ENCODE measurements around the gene NELL1.

The NELL1 gene

DNA sequence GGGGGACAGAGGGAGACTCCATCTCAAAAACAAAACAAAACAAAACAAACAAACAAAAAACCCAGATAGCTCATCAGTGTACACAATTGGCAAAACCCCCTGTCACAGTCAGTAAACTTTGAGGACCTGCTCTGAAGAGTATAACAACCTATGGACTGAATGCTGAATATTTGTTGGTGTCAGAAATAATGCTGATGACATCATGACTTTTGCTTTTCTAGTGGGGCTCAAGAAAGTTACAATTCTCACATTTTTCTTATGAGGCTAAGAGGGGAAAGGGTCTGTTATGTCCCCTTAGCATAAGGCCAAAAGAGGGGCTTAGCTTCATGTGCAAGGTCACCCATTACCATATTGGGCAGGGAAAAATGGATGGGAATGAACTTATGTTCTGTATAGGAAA, 207.4 kb downstream of the NELL1 start:
- H3K4me1 ChIP-seq (ENCODE audit: insufficient read depth, low read length) = no peaks in the 10 kb centered on the region
- H3K36me3 ChIP-seq (ENCODE audit: insufficient read depth, low read length) = no peaks in the 10 kb centered on the region
- no peak overlapping the region for H3K9ac ChIP-seq (ENCODE audit: low read length)
- H3K27ac ChIP-seq (ENCODE audit: low read depth, low read length) = no peak overlapping the region
- no peaks in the 10 kb centered on the region for H3K27me3 ChIP-seq (ENCODE audit: control insufficient read depth in 1 of 2, insufficient read depth in 2 of 2, low read length in 2 of 2)
- no peak overlapping the region for H3K4me3 ChIP-seq (ENCODE audit: low read depth in 1 of 2, low read length in 2 of 2)
- no peaks in the 10 kb centered on the region for H3K9me3 ChIP-seq (ENCODE audit: low read length)

DNA sequence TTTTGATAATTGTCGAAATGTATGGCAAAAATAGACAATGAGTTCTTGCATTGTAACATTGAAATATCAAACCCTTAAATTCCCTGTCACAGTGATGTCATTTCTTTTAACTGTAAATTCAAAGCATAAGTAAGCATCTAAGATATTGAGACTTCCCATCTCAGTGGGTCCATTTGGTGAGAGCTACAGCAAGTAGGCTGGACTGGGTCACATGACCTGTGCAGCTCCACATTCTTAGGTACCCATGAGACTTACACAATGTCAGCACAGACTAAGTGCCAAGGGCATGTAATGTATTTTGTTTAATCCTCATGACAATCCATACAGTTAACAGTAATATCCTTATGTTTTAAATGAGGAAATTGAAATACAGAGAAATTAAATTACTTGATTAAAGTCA, 210.7 kb downstream of the NELL1 start:
- Histone ChIP-seq H3K27me3 (ENCODE audit: control insufficient read depth in 1 of 2, insufficient read depth in 2 of 2, low read length in 2 of 2) (no peaks in the 10 kb centered on the region), H3K4me3 (ENCODE audit: low read depth in 1 of 2, low read length in 2 of 2) (no peak overlapping the region)

DNA sequence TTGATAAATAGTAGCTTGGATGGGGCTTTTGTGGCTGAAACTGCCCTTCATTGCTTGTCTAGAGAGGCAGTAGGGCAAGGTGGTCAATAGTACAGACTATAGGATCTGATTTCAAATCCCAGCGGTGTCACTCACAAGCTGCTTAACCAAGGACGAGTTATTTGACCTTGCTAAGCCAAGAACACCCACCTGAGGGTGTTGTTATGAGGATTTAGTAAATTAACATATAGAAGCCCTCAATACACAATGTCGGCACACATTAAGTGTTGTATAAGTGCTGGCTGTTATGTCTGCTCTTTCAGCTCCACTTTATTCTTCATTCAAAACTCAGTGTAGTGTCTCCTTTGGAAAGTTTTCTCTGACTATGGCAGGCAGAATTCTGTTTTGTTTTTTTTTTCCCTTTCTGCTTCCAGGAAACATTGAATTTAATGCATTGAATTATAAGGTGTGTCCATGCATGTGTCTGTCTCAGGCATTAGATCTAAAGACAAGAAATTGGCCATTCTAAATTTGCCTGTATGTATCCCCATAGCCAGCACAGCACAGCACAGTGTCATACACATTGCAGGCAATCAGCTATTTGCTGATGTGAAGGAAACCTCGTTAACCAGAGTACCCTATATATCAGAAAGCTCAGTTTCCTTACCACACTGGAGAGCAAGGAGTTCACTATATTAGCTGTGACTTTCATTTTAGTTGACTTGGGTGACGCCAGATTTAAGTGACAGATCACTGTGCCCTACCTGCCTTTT, 212.1 kb downstream of the NELL1 start:
- H3K27ac ChIP-seq (ENCODE audit: low read depth, low read length) = no peak overlapping the region
- no peak overlapping the region for H3K4me3 ChIP-seq (ENCODE audit: low read depth in 1 of 2, low read length in 2 of 2)
- H3K9ac ChIP-seq (ENCODE audit: low read length) = no peak overlapping the region
- H3K36me3 ChIP-seq (ENCODE audit: insufficient read depth, low read length) = no peaks in the 10 kb centered on the region
- no peaks in the 10 kb centered on the region for H3K4me1 ChIP-seq (ENCODE audit: insufficient read depth, low read length)
- H3K27me3 ChIP-seq (ENCODE audit: control insufficient read depth in 1 of 2, insufficient read depth in 2 of 2, low read length in 2 of 2) = no peaks in the 10 kb centered on the region
- H3K9me3 ChIP-seq (ENCODE audit: low read length) = no peaks in the 10 kb centered on the region

More for the DNA sequence above, 210.7 kb downstream of the NELL1 start:
- Histone ChIP-seq H3K9me3 (ENCODE audit: low read length) (no peaks in the 10 kb centered on the region), H3K4me1 (ENCODE audit: insufficient read depth, low read length) (no peaks in the 10 kb centered on the region), H3K27ac (ENCODE audit: low read depth, low read length) (no peak overlapping the region), H3K36me3 (ENCODE audit: insufficient read depth, low read length) (no peaks in the 10 kb centered on the region), H3K9ac (ENCODE audit: low read length) (no peak overlapping the region)

DNA sequence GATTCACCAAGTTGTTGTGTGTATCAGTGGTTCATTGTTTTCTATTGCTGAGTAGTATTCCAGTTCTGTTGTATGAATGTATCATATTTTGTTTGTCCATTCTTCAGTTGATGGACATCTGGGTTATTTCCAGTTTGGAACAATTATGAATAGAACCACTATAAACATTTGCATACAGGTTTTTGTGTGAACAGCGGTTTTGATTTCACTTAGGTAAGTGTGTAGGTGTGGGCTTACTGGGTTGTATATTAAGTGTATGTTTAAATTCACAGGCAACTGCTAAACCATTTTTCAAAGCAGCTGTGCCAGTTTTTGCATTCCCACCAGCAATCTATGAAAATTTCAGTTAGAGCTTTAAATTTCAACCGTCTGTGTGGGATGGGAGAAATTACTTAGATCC, 217.8 kb downstream of the NELL1 start:
- no peak overlapping the region for H3K9ac ChIP-seq (ENCODE audit: low read length)
- no peak overlapping the region for H3K4me3 ChIP-seq (ENCODE audit: low read depth in 1 of 2, low read length in 2 of 2)
- H3K27me3 ChIP-seq (ENCODE audit: control insufficient read depth in 1 of 2, insufficient read depth in 2 of 2, low read length in 2 of 2) = no peaks in the 10 kb centered on the region
- H3K27ac ChIP-seq (ENCODE audit: low read depth, low read length) = no peak overlapping the region
- no peaks in the 10 kb centered on the region for H3K9me3 ChIP-seq (ENCODE audit: low read length)
- H3K4me1 ChIP-seq (ENCODE audit: insufficient read depth, low read length) = no peaks in the 10 kb centered on the region
- H3K36me3 ChIP-seq (ENCODE audit: insufficient read depth, low read length) = no peaks in the 10 kb centered on the region

DNA sequence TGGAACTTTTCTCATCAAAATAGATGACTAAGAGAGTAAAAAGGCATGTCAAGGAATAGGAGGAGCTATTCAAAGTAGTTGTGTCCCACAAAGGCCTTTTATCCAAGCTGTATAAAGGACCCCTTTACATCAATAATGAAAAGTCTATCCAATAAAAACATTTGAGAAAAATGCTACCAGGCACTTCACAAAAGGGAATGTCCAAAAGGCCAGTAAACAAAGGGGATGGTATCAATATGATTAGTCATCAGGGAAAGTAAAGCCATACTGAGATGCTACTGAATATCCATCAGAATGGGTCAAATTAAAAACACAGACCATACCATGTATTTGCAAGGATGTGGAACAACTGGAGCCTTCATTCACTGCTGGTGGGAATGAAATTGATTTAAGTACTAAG, 224.9 kb downstream of the NELL1 start:
- H3K36me3 ChIP-seq (ENCODE audit: insufficient read depth, low read length) = no peaks in the 10 kb centered on the region
- no peak overlapping the region for H3K9ac ChIP-seq (ENCODE audit: low read length)
- H3K9me3 ChIP-seq (ENCODE audit: low read length) = no peaks in the 10 kb centered on the region
- no peak overlapping the region for H3K27ac ChIP-seq (ENCODE audit: low read depth, low read length)
- no peaks in the 10 kb centered on the region for H3K27me3 ChIP-seq (ENCODE audit: control insufficient read depth in 1 of 2, insufficient read depth in 2 of 2, low read length in 2 of 2)
- no peaks in the 10 kb centered on the region for H3K4me1 ChIP-seq (ENCODE audit: insufficient read depth, low read length)
- H3K4me3 ChIP-seq (ENCODE audit: low read depth in 1 of 2, low read length in 2 of 2) = no peak overlapping the region

DNA sequence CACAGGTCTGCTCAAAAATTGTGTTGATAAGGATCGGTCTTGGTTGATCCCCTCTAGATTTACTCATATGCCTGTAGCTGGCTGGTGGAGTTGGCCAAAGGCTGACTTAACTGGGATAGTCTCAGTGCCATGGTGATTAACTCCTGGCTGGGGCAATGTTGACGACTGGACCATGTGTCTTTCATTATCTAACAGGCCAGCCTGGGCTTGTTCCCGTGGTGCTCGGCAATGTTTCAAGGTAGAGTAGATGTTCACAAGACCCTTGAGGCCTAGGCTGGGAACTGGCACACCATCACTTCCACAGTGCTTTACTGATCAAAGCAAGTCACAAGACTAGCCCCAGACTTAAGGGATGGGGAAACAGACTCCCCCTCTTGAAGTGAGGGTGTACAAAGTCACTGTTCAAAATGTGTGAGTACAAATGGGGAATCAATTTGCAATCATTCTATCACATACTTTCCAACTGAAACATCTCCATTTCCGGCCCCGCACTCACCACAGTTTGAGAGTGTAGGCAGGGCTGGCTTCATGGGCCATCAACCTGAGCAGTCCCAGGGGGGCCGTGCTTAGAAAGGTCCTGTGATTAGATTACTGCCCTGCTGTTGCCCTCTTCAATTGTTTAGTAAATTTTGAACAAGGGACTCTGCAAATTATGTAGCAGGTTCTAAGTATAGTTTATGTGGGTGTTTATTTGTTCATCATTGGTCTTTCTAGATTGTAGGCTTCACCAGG, 240.8 kb downstream of the NELL1 start:
- H3K9me3 ChIP-seq (ENCODE audit: low read length) = no peaks in the 10 kb centered on the region
- no peaks in the 10 kb centered on the region for H3K36me3 ChIP-seq (ENCODE audit: insufficient read depth, low read length)
- H3K4me1 ChIP-seq (ENCODE audit: insufficient read depth, low read length) = no peaks in the 10 kb centered on the region
- H3K27me3 ChIP-seq (ENCODE audit: control insufficient read depth in 1 of 2, insufficient read depth in 2 of 2, low read length in 2 of 2) = no peaks in the 10 kb centered on the region
- H3K4me3 ChIP-seq (ENCODE audit: low read depth in 1 of 2, low read length in 2 of 2) = no peak overlapping the region
- no peak overlapping the region for H3K9ac ChIP-seq (ENCODE audit: low read length)
- H3K27ac ChIP-seq (ENCODE audit: low read depth, low read length) = no peak overlapping the region

DNA sequence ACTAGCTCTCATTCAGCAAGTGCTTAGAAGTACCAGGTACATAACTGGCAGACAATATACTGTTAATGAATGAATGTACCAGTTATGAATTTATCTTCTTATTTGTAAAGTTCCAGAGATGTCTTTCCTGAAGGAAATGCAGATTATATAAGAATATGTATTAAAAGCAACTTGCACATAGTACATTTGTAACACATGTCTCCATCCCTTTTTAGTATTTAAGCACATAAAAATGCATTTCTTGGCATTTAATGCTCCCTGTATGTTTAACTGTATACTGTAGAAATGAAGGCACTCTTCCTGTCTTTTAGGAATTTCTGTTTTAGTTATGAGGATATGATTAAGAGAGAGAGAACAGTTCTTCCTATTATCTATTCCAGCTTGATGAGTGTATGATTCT, 241.3 kb downstream of the NELL1 start:
- Histone ChIP-seq H3K36me3 (ENCODE audit: insufficient read depth, low read length) (no peaks in the 10 kb centered on the region), H3K9ac (ENCODE audit: low read length) (no peak overlapping the region), H3K4me3 (ENCODE audit: low read depth in 1 of 2, low read length in 2 of 2) (no peak overlapping the region), H3K27me3 (ENCODE audit: control insufficient read depth in 1 of 2, insufficient read depth in 2 of 2, low read length in 2 of 2) (no peaks in the 10 kb centered on the region), H3K9me3 (ENCODE audit: low read length) (no peaks in the 10 kb centered on the region), H3K4me1 (ENCODE audit: insufficient read depth, low read length) (no peaks in the 10 kb centered on the region), H3K27ac (ENCODE audit: low read depth, low read length) (no peak overlapping the region)

DNA sequence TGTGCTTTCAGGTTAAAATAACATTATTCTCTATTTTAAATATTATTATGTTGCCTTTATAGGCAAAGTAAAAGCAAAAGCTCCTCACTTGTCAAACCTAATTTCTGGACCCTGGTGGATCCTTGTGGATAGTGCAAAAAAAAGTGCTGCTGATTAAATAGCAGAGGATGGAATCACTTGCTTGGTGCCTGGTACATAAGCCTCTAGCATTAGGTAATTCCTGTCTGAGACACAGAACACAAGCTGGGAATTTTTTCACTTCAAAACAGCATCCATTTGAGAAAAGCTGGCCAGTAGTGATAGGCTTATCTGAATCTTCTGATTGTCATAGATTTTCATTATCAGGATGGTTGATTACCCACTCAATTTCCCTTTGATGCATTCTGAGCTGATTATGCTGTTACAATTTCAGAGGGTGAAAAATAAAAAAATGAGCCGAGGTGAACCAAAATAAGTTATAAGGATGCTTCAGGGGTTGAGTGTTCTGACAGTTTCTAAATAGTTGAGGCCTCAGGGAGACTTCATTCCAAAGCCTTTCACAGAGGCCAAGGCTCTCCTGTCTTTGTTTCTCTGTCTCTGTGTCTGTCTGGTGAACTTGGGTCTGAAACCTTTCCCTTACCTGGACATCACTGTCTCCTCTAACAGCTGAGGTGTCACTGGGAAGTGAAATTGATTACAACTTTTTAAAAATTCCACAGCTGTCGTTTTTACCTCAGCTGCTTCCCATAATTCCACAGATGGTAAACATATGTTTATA, 242.9 kb downstream of the NELL1 start:
- H3K9ac ChIP-seq (ENCODE audit: low read length) = no peak overlapping the region
- no peaks in the 10 kb centered on the region for H3K27me3 ChIP-seq (ENCODE audit: control insufficient read depth in 1 of 2, insufficient read depth in 2 of 2, low read length in 2 of 2)
- H3K4me1 ChIP-seq (ENCODE audit: insufficient read depth, low read length) = no peaks in the 10 kb centered on the region

DNA sequence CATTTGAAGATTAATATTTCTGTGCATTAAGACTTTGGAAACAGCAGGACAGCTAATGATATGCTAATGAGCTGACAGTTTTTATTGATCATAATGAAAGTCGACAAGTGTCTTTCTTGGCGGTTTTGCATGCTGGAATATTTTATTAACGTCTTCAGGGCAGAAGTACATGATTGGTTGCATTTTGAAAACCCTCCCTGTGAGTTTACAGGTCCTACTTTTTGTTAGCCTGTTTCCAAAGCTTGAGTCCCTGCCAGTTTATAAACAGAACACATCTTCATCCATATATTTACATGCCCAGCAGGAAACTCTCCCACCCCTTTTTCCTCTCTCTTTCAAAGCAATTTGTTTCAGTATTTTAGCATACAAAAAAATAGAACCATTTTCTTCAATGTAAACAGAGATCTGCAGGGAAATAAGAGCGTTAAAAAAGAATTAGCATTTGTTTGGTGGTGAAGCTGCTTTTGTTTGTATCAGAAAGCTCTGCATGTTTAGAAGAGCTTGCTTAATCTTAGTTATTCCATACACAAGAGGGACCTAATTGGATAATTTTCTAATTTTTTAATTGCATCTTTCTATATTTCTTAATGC, 243.6 kb downstream of the NELL1 start:
- Histone ChIP-seq H3K36me3 (ENCODE audit: insufficient read depth, low read length) (no peaks in the 10 kb centered on the region), H3K27me3 (ENCODE audit: control insufficient read depth in 1 of 2, insufficient read depth in 2 of 2, low read length in 2 of 2) (no peaks in the 10 kb centered on the region), H3K27ac (ENCODE audit: low read depth, low read length) (no peak overlapping the region), H3K4me3 (ENCODE audit: low read depth in 1 of 2, low read length in 2 of 2) (no peak overlapping the region), H3K4me1 (ENCODE audit: insufficient read depth, low read length) (no peaks in the 10 kb centered on the region), H3K9ac (ENCODE audit: low read length) (no peak overlapping the region), H3K9me3 (ENCODE audit: low read length) (no peaks in the 10 kb centered on the region)

More for the DNA sequence above, 242.9 kb downstream of the NELL1 start:
- Histone ChIP-seq H3K4me3 (ENCODE audit: low read depth in 1 of 2, low read length in 2 of 2) (no peak overlapping the region), H3K36me3 (ENCODE audit: insufficient read depth, low read length) (no peaks in the 10 kb centered on the region), H3K27ac (ENCODE audit: low read depth, low read length) (no peak overlapping the region), H3K9me3 (ENCODE audit: low read length) (no peaks in the 10 kb centered on the region)

DNA sequence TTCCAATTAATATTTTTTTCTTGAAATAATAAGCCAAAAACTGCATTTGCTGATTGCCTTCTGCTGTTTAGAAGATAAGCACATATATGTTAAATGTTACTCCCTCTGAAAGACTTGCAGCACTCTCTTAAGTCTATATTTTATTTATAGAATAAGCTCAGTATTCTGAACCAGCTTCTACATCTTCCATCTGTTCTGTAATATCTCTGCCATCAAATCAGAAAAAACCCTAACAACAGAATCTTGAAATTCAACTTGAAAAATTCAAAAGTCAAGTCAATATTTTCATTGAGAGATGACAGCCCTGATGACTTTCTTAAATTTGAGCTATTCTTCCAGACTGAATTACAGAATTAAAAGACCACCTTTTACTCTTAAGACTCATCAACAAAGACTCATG, 247.9 kb downstream of the NELL1 start:
- H3K9me3 ChIP-seq (ENCODE audit: low read length) = no peaks in the 10 kb centered on the region
- no peaks in the 10 kb centered on the region for H3K27me3 ChIP-seq (ENCODE audit: control insufficient read depth in 1 of 2, insufficient read depth in 2 of 2, low read length in 2 of 2)
- no peak overlapping the region for H3K27ac ChIP-seq (ENCODE audit: low read depth, low read length)
- no peak overlapping the region for H3K4me3 ChIP-seq (ENCODE audit: low read depth in 1 of 2, low read length in 2 of 2)
- no peak overlapping the region for H3K9ac ChIP-seq (ENCODE audit: low read length)
- H3K36me3 ChIP-seq (ENCODE audit: insufficient read depth, low read length) = no peaks in the 10 kb centered on the region
- H3K4me1 ChIP-seq (ENCODE audit: insufficient read depth, low read length) = no peaks in the 10 kb centered on the region

DNA sequence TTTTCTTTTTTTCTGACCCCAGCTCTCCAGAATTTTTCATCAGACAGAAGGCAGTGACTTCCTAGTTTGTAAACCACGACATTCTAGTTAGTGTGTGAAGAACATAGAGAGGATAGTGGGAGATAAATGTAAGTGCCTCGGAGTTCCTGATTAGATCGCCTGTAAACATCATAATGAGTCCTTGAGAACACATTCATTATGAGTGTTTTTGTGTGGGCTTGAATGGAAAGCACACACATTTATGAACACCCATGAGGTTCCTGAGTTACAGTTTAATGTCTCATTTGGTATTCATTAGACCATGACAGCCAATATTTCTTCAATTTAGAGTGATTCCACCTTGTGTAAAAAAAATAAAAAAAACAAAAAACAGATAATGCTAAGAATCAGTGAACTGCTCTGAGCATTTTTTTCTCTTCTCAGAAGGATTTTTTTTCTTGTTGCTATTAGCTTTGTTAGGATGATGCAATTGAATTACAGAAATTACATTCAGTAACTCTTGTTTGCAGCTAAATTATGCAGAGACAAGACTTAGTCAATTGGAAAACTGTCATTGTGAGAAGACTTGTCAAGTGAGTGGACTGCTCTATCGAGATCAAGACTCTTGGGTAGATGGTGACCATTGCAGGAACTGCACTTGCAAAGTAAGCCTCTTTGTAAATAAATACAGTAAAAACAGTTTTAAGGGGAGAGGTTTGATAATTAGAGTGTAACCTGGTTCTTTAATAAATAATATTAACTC, 257.6 kb downstream of the NELL1 start:
- no peak overlapping the region for H3K4me3 ChIP-seq (ENCODE audit: low read depth in 1 of 2, low read length in 2 of 2)
- no peaks in the 10 kb centered on the region for H3K27me3 ChIP-seq (ENCODE audit: control insufficient read depth in 1 of 2, insufficient read depth in 2 of 2, low read length in 2 of 2)
- no peaks in the 10 kb centered on the region for H3K4me1 ChIP-seq (ENCODE audit: insufficient read depth, low read length)
- no peak overlapping the region for H3K27ac ChIP-seq (ENCODE audit: low read depth, low read length)
- no peaks in the 10 kb centered on the region for H3K36me3 ChIP-seq (ENCODE audit: insufficient read depth, low read length)
- no peaks in the 10 kb centered on the region for H3K9me3 ChIP-seq (ENCODE audit: low read length)
- H3K9ac ChIP-seq (ENCODE audit: low read length) = no peak overlapping the region

All from muscle layer of colon (tissue), 2 donors.